Coronary artery (tissue), 2 donors: ENCODE data around the gene NRIP1.

Experiments
- DNase-seq: peaks from one replicate; pipeline ENCODE4 v3.0.0-alpha.2; 2017; ENCODE audit warnings: low spot score
- H3K27ac ChIP-seq, 2 donors: fragments of 200-600 bp; sonication (generic); one replicate each; pipeline ENCODE4 v1.5.1; 2016 to 2019
- H3K4me3 ChIP-seq: fragments of 200-600 bp; sonication (generic); 2 replicates; pipeline ENCODE4 v1.5.1; 2016; ENCODE audit warnings: mild to moderate bottlenecking, moderate library complexity
- CTCF ChIP-seq: fragments of 200-600 bp; sonication (generic); IDR thresholded peaks from one replicate; pipeline ENCODE4 v1.5.1; 2019; ENCODE audit warnings: antibody characterized with exemption

NRIP1 gene

GRCh38 chr21:15053500-15053899, 11.3 kb downstream of the NRIP1 start:
- TF ChIP-seq CTCF = no peak
- Histone ChIP-seq H3K27ac (no peak overlapping the region), H3K4me3 (no peak overlapping the region)
- DNase-seq = no peak

DNA sequence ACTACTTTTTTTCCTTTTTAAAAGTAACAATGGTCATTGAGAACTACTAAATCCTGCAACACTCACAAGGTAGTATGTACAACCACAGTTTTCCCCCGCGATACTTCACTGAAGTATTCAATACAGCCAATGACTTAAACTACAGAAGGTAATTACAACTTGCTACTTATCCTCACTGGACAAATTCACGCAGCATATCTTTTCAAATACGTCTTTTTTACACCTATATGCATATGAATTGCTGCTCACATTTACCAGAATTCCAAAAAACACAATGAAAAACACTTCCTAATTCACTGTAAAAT, 12.4 kb downstream of the NRIP1 start:
- Histone ChIP-seq H3K27ac (no peak overlapping the region), H3K4me3 (peak overlapping the region; percentile 8)
- TF ChIP-seq CTCF = no peak
- no peak for DNase-seq

- no peak for DNase-seq
- no peak for TF ChIP-seq CTCF
- Histone ChIP-seq H3K4me3 (peak overlapping the region; percentile 8), H3K27ac (no peak overlapping the region)
Measured at GRCh38 chr21:15051644-15052458, 12.9 kb downstream of the NRIP1 start.

- no peak for DNase-seq
- TF ChIP-seq CTCF = no peak
- Histone ChIP-seq H3K27ac (no peak overlapping the region), H3K4me3 (no peak overlapping the region)
Measured at GRCh38 chr21:15050568-15051377, 14.0 kb downstream of the NRIP1 start.

DNA sequence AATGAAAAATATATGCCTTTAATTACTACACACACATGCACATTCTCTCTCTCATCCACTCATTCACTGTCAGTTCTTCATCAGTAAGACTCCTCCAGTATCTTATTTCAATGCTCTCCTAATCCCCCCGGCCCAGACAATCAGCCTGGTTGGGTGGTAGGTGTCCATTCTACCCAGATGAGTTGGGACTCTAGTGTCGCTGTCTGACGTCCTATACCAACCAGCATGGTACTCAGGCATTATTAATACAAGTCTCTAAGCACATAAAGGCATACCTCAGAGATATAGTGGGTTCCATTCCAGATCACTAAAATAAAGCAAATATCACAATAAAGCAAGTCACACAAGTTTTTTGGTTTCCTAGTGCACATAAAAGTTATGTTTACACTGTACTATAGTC, 19.8 kb downstream of the NRIP1 start:
- TF ChIP-seq CTCF = no peak
- H3K4me3 ChIP-seq = no peak overlapping the region
- no peak for DNase-seq
- H3K27ac ChIP-seq = no peak overlapping the region

GRCh38 chr21:15042531-15042930, 22.3 kb downstream of the NRIP1 start:
- Histone ChIP-seq H3K27ac (no peak overlapping the region), H3K4me3 (no peak overlapping the region)
- DNase-seq = no peak
- TF ChIP-seq CTCF = no peak
